NCI-H2196 (cell line): ENCODE data around the gene STMN3.

Experiments used
- DNase-seq: peaks from one replicate; lab custom pipeline; 2025; ENCODE audit not compliant: unreplicated experiment; lab: John Stamatoyannopoulos, UW

Gene STMN3

GRCh38 chr20:63653041-63653973 is at the start of gene STMN3:
Gene STMN3, minus strand, starts transcription at chr20:63653424. Its CDS starts 79 bp downstream, at chr20:63653345.
- DNase-seq = peak; percentile 85

DNA sequence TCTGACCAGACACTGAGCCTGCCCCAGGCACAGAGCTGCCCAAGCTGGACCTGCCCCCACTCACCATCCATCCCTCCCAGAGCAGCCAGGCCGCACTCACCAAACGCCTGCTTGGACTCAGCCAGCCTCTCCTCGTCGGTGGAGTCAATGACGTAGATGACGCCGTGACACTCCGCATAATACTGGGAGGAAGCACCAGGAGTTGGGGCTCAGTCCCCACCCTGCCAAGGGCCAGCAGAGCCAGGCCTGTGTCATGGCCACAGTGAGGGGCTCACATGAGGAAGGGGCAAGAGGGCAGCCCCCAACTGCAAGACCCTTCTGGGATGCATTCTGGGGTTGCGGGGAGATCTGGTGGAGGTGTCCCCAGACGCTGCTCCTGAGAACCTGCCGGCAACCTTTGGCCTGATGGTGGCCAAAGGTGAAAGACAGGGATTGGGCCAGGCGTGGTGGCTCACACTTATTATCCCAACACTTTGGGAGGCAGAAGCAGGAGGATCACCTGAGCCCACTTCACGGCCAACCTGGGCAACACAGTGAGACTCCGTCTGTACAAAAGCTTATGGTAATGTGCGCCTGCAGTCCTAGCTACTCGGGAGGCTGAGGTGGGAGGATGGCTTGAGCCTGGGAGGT is 48.9 kb upstream of the STMN3 start:
- no peak for DNase-seq

DNA sequence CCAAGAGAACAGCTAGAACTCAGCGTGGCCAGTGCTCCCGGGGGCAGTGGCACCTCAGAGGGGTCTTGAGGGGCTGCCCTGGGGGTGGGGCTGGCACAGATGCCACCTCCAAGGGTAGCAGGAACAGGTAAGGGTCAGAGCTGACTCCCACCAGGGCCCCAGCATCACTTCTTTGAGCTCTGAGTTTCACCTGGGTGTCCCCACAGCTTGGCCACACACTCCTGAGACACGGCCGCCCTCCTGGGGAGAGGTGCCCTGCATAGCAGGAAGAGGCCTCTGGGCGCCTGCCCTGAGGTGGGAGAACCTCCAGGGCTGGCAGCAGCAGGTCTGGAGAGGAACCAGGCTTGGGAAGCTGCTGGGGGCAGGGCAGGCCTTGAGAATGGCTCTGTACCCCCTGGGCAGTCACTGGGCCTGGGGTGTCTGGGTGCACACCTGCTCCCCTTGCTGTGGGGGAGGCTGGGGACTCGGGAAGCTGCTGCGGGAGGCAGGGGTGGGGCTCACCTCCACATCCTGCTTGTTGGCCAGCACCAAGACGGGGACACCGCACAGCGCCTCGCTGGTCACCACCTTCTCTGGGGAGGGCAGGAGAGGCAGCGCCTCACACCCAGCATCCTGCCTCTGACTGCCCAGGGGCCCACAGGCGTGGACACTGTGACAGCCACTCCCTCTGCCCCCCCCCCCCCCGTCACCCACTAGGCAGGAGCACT is 48.3 kb upstream of the STMN3 start:
- DNase-seq = no peak

DNA sequence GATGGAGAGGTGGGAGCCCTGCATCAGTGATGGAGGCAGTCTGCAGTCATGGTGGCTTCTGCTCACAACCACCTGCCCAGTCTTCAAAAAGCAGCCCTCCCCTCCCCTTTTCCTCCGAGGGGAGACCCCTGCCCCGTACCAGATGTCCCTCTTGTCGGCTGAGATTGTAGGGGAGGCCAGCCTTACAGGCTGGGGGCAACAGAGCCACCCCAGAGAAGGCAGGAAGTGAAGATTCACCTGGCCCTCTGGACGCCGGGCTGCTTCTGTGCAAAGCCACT is 47.8 kb upstream of the STMN3 start:
- DNase-seq = no peak

GRCh38 chr20:63700199-63701050 is 47.2 kb upstream of the STMN3 start:
- DNase-seq = no peak

- no peak for DNase-seq
These were observed 46.4 kb upstream of the STMN3 start for GRCh38 chr20:63699466-63700198.

DNA sequence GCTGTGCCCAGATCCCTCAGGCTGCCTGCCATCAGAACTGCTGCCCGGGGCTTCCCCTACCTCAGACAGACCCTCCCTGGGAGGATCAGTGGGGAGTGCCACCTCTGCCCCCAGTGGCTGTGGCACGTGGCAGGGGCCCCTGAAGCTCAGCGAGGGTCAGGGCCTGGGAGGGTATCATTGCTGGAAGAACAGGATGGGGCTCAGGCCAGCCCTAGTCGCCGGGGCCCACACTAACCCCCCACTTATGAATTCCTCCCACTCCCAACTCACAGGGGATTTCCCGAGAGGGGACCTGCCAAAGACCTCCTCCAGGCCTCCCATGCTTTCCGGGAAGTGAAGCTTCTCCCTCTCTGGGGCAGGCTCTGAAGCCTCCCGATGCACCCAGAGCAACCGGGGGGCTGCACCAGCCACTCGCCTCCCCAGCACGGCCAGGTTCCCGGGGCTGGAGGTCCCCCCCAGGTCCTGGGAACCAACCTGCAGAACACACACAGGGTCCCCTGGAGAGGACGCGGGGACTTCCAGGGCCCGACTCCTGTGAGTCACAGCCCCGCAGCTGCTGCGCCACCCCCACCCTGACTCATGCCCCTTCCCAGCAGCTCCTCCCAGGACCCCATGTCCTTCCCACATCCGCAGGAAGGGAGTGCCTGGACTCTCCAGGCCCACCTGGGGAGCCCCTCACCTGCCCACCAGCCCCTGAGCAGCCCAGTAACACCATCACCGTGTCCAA is 45.7 kb upstream of the STMN3 start:
- DNase-seq = no peak

DNA sequence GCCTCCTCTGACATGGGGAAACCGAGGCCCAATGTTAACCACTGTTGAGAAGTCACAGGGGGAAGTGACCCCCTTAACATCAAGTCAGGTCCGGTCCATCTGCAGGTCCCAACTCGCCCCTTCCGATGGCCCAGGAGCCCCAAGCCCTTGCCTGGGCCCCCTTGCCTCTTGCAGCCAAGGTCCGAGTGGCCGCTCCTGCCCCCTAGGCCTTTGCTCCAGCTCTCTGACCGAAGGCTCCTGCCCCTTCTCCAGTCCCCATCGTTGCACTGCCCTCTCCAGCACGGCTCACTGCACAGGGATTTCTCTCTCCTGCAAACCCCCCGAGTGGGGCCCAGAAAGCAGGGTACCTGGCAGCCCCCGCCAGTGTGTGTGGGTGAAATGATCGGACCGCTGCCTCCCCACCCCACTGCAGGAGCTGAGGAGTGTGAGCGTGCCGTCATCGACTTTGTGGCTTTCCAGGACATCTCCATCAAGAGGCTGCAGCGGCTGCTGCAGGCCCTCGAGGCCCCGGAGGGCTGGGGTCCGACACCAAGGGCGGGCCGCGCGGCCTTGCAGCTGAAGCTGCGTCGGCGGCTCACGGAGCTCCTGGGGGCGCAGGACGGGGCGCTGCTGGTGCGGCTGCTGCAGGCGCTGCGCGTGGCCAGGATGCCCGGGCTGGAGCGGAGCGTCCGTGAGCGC is 44.8 kb upstream of the STMN3 start:
- no peak for DNase-seq

GRCh38 chr20:63697357-63697867 is 44.2 kb upstream of the STMN3 start:
- DNase-seq = no peak

DNA sequence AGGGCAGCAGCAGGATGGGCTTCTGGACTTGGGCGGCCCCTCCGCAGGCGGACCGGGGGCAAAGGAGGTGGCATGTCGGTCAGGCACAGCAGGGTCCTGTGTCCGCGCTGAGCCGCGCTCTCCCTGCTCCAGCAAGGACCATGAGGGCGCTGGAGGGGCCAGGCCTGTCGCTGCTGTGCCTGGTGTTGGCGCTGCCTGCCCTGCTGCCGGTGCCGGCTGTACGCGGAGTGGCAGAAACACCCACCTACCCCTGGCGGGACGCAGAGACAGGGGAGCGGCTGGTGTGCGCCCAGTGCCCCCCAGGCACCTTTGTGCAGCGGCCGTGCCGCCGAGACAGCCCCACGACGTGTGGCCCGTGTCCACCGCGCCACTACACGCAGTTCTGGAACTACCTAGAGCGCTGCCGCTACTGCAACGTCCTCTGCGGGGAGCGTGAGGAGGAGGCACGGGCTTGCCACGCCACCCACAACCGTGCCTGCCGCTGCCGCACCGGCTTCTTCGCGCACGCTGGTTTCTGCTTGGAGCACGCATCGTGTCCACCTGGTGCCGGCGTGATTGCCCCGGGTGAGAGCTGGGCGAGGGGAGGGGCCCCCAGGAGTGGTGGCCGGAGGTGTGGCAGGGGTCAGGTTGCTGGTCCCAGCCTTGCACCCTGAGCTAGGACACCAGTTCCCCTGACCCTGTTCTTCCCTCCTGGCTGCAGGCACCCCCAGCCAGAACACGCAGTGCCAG is 43.6 kb upstream of the STMN3 start, which contains the start of gene TNFRSF6B:
Gene TNFRSF6B (plus strand): TSS at position 25 of the 729 bp plus-strand sequence. CDS start 116 bp downstream, at position 141.
- no peak for DNase-seq

- no peak for DNase-seq
These were observed 43.0 kb upstream of the STMN3 start for GRCh38 chr20:63696306-63696627.

GRCh38 chr20:63695424-63696305 is 42.4 kb upstream of the STMN3 start:
- no peak for DNase-seq

DNA sequence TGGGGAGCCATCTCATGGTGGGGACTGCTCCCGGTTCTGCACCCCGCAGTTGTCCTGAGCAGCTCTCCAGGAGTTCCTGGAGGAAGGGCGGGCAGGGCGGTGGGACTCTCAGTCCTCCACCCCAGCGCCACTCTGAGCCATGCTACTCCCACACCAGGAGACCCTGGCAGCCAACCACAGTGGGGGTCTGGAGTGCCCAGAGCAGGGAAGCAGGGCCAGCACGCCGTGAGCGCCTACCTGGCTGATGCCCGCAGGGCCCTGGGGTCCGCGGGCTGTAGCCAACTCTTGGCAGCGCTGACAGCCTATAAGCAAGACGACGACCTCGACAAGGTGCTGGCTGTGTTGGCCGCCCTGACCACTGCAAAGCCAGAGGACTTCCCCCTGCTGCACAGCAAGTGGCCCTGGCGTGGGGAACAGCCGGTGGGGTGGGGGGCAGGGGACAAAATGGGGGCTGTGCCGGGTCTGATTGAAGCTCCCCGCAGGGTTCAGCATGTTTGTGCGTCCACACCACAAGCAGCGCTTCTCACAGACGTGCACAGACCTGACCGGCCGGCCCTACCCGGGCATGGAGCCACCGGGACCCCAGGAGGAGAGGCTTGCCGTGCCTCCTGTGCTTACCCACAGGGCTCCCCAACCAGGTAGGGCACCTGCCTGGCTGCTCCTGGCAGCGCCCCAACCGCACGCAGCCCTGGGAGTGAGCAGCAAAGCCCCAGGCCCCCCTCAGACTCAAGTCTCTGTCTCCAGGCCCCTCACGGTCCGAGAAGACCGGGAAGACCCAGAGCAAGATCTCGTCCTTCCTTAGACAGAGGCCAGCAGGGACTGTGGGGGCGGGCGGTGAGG is 41.6 kb upstream of the STMN3 start:
- no peak for DNase-seq

DNA sequence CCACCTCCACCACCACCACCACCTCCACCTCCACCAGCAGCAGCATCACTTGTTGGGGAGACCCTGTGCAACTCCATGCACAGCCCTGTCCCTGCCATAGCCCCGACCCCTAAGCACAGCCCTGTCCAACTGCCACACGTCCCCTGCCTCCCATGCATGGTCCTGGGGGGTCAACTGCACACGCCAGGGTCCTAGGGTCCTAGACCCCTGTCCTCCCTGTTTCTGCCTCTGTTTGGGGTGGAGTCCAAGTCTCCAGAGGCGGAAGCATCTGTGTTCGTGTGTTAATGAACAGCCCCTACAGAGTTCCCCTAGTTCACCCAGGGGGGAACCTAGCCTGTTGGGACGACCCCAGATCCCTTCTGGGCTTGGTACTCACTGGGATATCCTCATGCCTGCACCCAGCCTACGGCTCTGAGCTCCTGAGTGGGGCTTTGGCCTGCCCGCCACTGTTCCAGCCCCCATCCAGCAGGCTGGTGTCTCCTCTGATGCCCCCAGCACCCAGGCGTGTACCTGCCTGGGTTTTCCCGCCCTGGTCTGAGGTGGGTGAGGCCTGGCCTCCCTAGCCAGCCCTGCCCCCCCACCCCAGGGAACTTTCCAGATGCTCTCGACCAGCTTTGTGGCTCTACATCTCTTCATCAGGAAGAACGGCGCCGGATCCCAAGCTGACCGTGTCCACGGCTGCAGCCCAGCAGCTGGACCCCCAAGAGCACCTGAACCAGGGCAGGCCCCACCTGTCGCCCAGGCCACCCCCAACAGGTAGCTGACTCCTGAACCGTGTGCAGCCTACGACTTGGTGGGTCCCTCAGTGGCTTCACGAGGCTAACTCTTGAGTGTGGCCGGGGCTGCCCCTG is 40.7 kb upstream of the STMN3 start:
- no peak for DNase-seq

GRCh38 chr20:63693083-63693732 is 40.0 kb upstream of the STMN3 start:
- DNase-seq = no peak
